NCI-H1930 (cell line): ENCODE measurements around the gene FAM13A.
"Not testable (repeated sequence)": the region's sequence is repeated elsewhere in the genome, so short reads cannot be mapped to it uniquely, and the experiment has no call there.

Experiments
- DNase-seq, 2 experiments: peaks; one replicate each; lab custom pipeline; 2025; lab: John Stamatoyannopoulos, UW

FAM13A gene

GRCh38 chr4:89056953-89057398 lies at the start of gene FAM13A:
Gene FAM13A (minus strand): TSS chr4:89057185. CDS start chr4:89056964, 221 bp downstream.
- DNase-seq: no peak

GRCh38 chr4:89105726-89106125 lies 48.7 kb upstream of the FAM13A start:
- DNase-seq: no peak

GRCh38 chr4:89101256-89102161 lies 44.5 kb upstream of the FAM13A start:
- no peak for DNase-seq

GRCh38 chr4:89100853-89101252 lies 43.9 kb upstream of the FAM13A start:
- no peak for DNase-seq

GRCh38 chr4:89099471-89099870 lies 42.5 kb upstream of the FAM13A start:
- DNase-seq: no peak

GRCh38 chr4:89099034-89099433 lies 42.0 kb upstream of the FAM13A start:
- no peak for DNase-seq

GRCh38 chr4:89078300-89078699 lies 21.3 kb upstream of the FAM13A start:
- DNase-seq: no peak

- DNase-seq: no peak
These were observed 20.8 kb upstream of the FAM13A start for GRCh38 chr4:89077761-89078160.

GRCh38 chr4:89072921-89073320 lies 15.9 kb upstream of the FAM13A start:
- DNase-seq: no peak

GRCh38 chr4:89071311-89071710 lies 14.3 kb upstream of the FAM13A start:
- no peak for DNase-seq

GRCh38 chr4:89070041-89070440 lies 13.1 kb upstream of the FAM13A start:
- DNase-seq: no peak

GRCh38 chr4:89069481-89069880 lies 12.5 kb upstream of the FAM13A start:
- DNase-seq: no peak

- peak; percentile 8 to 30 for DNase-seq
These were observed 10.4 kb upstream of the FAM13A start for GRCh38 chr4:89067417-89067816.

GRCh38 chr4:89064848-89065247 lies 7.9 kb upstream of the FAM13A start:
- DNase-seq: no peak

GRCh38 chr4:89057844-89058243 lies 859 bp upstream of the FAM13A start:
- DNase-seq: not testable (repeated sequence)

- no peak for DNase-seq
These were observed 563 bp downstream of the FAM13A start for GRCh38 chr4:89056292-89056952.

GRCh38 chr4:89055157-89056080 lies 1.6 kb downstream of the FAM13A start:
- no peak for DNase-seq

- no peak for DNase-seq
These were observed 2.4 kb downstream of the FAM13A start for GRCh38 chr4:89054627-89055026.

- DNase-seq: no peak
These were observed 7.1 kb downstream of the FAM13A start for GRCh38 chr4:89049853-89050252.

GRCh38 chr4:89048906-89049601 lies 7.9 kb downstream of the FAM13A start:
- no peak for DNase-seq

GRCh38 chr4:89044147-89044900 lies 12.7 kb downstream of the FAM13A start:
- DNase-seq: no peak
